GM18907 (cell line): ENCODE data around the gene SH3TC1.

Source experiments
- ATAC-seq: cut with Tn5 transposase; IDR thresholded peaks from one replicate; pipeline ENCODE4 v1.9.1; 2021; ENCODE audit warnings: mild to moderate bottlenecking, moderate library complexity; ENCODE audit not compliant: unreplicated experiment

SH3TC1 gene

DNA sequence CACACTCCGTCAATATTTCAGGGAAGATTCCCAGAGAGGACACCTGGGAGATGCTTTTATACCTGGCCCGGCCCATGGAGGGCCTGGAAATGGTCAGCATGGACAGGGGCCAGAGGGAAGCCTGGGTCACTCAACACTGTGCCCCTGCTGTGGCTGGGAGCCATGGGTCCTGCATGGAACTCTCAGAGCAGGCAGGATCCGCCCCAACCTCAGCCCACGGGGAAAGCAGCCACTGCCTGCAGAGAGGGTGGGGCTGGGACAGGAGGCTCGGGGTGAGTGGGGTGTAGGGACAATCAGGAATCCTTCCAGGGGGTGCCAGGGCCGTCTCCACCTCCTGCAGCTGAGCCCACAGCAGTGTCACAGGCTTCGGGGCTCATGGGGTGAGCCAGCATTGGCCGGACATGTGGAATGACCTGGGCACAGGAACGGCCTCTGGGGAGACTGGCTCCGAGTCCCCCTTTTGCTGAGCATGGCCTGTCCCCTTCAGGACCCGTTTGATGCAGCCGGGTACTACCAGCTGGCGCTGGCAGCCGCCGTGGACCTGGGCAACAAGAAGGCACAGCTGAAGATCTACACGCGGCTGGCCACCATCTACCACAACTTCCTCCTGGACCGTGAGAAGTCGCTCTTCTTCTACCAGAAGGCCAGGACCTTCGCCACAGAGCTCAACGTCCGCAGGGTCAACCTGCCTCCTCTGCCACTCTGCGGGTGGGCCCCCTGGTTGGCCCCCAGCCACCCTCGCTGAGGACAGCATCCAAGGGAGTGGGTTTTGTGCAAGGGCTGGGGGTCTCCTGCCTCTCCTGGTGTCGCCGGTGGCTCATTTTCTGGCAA is 41.3 kb downstream of the SH3TC1 start:
- ATAC-seq, result no peak

- ATAC-seq, result no peak
Measured at GRCh38 chr4:8241211-8241779, 42.2 kb downstream of the SH3TC1 start.

DNA sequence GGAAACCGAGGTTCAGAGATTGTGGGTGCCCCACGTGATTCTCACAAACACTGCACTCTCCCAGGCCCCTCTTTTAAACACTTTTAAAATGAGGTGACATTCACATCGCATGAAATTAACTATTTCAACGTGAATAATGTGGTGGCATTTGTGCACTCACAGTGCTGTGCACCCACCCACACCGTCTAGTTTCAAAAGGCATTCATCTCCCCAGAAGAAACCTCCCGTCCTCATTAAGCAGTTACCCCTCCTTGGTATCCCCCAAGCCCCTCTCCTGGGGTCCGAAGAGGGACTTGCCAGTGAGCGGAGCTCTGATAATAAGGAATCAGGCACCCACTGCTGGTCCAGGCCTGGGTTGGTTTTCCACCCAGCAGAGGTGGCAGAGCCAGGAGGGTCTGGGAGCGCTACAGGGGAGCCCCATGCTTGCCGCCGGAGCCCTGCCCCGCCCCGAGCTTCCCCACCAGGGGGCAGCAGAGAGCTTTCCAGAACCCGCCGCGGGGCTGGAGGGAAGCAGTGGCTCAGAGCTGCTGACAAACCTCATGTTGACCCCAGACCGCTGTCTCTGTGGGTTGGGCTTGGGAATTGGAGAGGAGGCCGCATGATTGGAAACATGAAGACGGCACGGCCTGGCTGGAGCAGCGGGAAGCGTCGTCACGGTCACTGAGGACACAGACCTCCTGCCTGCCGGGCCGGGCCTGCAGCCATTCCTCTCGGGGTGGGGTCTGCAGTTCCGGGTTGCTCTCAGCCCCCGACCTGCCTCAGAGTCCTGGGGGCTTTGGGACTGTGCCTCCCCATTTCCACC is 43.0 kb downstream of the SH3TC1 start:
- peak; percentile 59 for ATAC-seq

GRCh38 chr4:8242782-8243560 is 43.9 kb downstream of the SH3TC1 start:
- ATAC-seq, result no peak

DNA sequence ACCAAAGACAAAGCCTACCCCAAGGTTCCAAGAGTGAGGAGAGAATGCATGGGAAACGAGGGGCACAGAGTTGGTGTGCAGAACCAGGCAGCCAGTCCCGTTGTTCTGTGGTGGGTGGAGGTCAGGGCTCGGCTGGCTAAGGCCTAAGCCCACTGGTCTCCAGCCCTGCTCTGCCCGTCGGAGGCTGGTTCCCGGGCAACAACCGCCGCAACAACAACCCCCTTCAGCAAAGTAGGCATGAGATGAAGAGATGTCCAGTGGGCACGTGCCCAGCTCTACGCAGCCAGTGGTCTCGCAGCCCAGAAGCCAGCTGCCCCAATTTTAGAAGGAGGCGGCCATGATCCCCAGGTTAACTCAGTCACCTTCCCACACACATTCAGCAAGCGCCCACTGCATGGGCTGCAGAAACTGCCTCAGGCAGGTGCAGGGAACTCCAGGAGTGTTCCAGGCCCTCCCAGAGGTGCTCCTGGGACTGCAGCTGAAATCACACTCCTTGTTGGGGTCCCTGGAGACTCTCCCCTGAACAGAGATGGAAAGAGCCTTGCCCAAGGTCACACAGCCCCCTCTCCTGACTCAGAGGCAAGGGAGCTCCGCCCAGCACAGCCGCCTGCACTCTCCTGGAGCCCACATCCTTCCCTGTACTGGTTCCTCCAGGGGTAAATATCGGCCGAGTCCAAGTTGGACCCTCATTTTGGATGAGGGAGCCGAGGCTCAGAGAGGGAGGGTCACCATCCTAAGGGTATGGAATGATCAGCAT is 45.1 kb downstream of the SH3TC1 start:
- no peak for ATAC-seq

DNA sequence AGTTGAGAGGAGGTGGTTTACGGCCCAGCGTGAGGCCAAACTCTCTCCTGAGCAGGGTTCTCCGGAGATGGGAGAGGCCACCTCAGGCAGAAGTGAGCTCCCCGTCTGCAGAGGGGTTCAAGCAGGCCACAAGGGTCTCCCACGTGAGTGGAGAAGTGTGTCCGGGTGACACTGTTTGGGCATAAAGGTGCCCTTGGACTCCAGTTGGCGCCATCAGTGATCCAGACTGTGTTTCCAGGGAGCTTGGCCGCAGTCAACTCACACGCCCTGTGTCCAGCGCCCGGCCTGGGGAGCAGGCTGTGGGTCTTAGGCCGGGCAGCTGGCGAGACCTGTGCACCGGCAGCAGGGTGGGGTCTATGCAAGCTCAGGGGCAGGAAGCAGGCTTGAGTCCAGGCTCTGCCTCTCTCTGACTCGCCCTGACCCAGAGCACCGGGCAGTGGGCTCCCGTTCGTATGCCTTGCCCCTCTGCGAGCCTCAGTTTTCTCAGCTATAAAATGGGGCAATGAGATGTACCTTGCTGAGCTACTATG is 45.9 kb downstream of the SH3TC1 start:
- no peak for ATAC-seq

GRCh38 chr4:8245884-8246833 is 47.1 kb downstream of the SH3TC1 start:
- ATAC-seq, result no peak

DNA sequence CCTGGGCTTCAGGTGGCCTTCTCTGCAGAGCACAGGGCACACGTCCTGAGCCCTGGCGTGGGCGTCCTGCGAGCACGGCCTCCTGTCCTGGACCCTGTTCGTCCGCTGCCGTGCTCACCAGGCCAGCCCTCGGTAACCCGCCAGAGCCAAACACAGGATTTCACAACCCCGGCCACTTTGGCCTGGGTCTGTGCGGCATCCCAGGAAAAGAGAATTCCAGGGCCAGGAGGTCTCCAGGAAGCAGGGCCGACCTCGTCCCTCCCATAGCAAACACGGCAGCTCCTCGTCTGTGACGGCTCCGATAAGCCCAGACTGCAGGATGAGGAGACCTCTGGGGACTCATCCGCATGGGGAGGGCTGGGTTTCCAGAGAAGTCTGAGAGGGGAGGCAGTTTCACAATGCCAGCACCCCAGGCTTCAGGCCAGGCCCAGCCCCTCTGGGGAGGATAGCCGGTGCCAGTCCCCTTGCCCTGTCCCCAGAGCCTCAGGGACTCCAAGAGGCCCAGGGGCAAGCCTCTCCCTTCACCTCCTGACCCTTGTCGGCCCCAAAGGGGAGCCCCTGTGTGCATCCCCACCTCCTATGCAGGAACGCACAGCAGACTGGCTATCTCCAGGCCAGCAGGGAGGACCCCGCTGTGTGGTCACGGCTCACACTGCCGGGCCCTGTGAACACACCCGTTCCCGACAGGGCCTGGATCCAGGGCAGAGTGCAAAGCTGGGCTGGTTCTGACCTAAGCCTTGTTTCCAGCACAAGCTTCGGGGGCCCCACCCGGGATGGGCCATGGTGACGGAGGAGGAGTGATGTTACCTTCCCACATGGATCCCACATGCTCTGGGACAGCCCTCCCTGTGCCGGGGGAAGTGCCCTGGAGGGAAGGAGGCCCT is 48.2 kb downstream of the SH3TC1 start:
- ATAC-seq, result no peak

DNA sequence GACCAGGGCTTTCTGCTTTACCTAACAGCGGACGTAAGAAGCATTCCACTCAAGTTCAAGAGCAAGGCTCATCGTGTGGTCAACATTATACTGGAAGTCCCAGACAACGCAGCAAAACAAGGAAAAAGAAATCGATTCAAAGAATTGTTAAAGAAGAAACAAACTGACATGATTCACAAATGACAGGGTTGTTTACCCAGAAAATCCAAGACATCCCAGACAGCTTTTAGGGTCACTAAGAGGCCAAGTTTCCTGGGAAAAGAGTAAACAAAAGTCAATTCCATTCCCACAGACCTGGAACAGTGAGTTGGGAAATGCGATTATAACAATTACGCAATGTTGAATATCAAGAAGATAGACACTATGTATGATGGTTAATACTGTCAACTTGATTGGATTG is 49.0 kb downstream of the SH3TC1 start:
- no peak for ATAC-seq

DNA sequence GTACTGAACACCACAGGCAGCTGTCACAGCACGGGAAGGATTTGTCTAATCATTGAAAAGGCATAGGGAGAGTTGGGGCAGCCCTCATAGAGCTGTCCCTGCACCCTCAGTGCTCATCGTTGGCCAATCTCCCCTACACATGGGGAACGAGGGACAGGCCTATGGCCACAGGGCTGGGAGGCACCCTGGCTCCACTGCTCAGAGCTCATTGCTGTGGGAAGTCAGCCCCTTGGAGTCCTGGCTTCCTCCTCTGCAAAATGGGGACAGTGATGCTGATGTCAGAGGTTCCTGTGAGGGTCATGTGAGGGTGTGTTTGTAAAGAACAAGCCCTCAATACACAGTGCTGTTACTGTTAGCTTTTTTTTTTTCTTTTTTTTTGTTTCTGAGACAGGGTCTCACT is 51.1 kb downstream of the SH3TC1 start:
- ATAC-seq, result no peak

- no peak for ATAC-seq
Measured at GRCh38 chr4:8250637-8251036, 51.5 kb downstream of the SH3TC1 start.

DNA sequence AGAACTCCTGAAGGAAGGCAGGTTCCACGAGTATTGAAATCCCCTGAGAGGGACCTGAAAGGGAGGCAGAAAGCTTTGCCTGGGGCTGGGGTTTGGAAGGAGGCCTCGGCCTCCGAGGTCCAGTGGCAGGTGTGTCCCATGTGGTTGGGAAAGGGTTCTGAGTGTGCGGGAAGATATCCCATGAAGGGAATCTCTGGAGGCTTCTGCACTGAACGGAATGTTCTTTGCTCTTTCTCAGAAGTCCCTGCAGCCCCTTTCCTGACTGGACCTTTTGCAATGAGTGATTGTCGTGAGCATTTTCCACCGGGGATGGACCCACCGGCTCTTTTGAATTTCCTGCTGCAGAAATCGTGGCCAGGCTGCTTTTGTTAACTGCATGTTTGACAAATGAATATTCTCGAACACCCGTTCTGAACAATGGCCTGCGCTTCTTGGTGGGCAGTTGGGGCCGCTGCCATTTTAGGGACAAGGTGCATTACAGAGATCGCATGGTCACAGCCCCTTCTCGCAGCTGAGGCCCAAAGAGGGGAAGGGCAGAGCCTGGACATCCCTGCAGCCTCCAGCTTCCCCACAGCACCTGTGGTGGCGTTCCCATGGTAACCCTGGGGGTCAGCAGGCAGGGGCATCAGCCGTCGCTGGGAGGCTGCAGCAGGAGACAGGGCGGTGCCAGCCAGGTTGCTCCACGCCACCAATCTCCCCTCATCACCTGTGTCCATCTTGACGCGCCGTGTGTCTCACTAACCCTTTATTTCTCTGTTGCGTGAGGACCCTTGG is 52.2 kb downstream of the SH3TC1 start:
- no peak for ATAC-seq

DNA sequence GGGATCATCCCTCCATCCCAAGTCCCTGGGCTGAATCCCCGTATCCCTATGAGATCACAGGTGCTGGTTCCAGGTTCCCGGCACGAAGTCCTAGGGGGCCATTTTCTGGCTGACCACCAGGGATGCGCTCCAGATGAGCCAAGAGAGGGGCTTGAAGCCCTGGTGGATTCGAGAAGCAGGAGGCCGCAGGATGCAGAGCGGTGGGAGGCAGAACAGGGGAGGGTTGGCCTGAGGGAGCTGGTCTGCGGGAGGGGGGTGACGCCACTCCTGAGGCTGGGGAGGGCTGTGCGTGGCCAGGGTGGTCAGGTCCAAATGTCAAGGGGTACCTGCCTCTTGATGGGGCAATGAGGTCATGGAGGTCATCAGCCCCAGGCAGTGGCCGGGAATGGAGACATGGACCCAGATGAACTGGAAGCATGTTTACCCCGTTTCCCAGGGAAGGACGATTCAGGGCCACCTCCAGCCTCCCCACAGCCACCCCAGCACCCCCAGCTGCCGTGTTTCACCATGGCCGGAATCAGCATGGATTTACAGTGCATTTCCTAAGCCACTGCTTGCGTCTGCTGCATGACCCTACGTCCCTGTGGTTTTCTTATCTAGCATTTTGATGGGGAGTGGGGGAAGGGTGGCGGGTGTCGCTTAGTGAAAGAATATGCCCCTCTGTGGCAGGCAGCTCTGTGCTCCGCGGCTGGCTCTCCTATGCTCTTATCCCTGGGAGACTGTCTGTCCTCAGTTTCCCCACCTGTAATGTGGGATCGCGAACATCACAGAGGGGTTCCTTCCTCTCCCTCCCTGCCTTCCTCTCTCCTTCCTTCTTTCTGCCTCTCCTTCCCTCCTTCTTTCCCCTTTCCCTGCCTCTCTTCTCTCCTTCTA is 53.4 kb downstream of the SH3TC1 start:
- no peak for ATAC-seq

DNA sequence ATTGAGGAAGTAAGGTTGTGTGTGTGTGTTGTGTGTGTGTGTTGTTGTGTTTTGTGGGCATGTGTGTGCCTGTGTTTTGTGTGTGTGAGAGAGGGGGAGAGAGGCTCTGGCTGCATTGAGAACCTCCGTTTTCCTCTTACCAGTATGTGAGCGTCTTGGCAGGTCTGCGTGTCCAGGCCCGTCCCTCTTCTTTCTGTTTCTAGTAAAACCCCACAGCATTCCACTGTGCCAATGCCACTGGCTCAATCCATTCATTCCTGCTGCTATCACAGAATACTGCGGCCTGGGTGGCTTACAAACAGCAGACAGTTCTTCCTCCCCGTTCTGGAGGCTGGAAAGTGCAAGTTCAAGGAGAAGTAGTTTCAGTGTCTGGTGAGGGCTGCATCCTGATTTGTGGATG is 55.0 kb downstream of the SH3TC1 start:
- no peak for ATAC-seq

DNA sequence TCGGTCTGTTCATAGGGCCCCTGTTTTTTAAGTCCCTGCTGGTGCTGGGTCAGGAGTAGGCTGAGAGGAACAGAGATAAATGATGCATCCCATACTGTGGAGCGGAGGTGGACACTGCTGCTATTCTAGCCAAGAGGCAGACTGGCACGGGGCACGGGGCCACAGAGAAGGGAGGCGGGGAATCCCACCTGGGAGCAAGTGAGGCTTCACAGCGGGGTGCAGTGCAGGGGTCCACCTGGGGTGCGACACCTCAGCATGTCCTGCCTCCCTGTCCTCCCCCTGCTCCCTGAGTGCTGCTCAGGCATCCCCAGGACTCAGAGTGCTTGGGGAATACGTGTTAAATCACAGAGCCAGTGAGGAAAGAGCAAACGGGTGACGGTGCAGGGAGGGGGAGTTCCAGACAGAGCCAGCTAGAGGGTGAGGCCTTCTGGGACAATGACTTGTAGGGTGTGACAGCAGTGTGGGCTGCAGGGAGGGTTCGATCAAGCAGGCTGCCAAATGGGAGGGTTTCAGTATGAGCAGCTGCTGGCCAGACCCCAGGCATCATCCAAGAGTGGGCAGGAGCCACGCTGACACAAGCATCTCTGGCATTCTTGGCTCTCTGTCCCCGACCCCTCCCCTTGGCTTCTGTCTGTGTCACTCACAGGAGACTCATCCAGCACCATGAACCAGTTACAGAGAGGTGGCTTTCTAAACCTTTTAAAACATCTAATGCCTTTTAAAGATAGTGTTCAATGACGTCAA is 56.8 kb downstream of the SH3TC1 start:
- no peak for ATAC-seq

DNA sequence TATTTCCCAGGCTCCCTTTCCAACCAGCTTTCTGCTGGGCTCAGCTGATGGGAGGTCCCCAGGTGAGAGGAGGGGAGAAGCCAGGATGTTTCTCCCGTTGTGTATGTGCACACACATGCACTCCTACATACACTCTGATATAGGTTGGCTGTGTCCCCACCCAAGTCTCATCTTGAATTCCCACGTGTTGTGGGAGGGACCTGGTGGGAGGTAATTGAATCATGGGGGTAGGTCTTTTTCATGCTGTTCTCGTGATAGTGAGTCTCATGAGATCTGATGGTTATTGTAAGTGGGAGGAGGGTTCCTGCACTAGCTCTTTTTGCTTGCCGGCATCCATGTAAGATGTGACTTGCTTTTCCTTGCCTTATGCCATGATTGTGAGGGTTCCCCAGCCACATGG is 58.8 kb downstream of the SH3TC1 start:
- no peak for ATAC-seq
